Mononuclear cell (primary cell): Measurements from ENCODE around the gene PKMYT1. TPM values are rescaled to one million over a fixed set of nuclear protein-coding genes. Genes with fewer than 3 reads are reported as not detected.
A peak's percentile ranks its signal among the peaks of the same experiment; 100 is the strongest.

Experiments
- H3K27me3 ChIP-seq: 2 replicates; pipeline ENCODE4 v1.6.0; 2011; ENCODE audit warnings: low read length, control low read depth; ENCODE audit not compliant: insufficient read depth
- H3K4me1 ChIP-seq: 2 replicates; pipeline ENCODE4 v1.5.1; 2011; ENCODE audit warnings: mild to moderate bottlenecking, low read length, control low read depth; ENCODE audit not compliant: insufficient read depth
- H3K4me3 ChIP-seq: 2 replicates; pipeline ENCODE4 v1.5.1; 2011; ENCODE audit warnings: mild to moderate bottlenecking, low read length, moderate library complexity
- H3K9me3 ChIP-seq: 2 replicates; pipeline ENCODE4 v1.5.1; 2011; ENCODE audit warnings: low read depth, mild to moderate bottlenecking, control low read depth, low read length
- total RNA-seq: library from RNA; depleted of rRNA; stranded (reverse); fragments of >200 nt; gene quantifications from one replicate; pipeline ENCODE4 v1.2.3, GENCODE V29; 2012

PKMYT1 gene
- total RNA-seq, result 1.3 TPM

GRCh38 chr16:2980227-2981176 lies at the start of gene PKMYT1:
PKMYT1 (minus strand) TSS chr16:2980446; CDS start chr16:2979657, 789 bp downstream.
- Histone ChIP-seq H3K4me3 (peak within 1 kb of the TSS; percentile 78), H3K9me3 (no peaks in the 10 kb centered on the region), H3K27me3 (no peaks in the 10 kb centered on the region), H3K4me1 (peaks cover 31% of the 10 kb centered on the region)

GRCh38 chr16:3029491-3030221 lies 49.4 kb upstream of the PKMYT1 start:
- H3K4me3 ChIP-seq, result no peak overlapping the region
- peaks cover 37% of the 10 kb centered on the region for H3K4me1 ChIP-seq
- H3K27me3 ChIP-seq, result peaks cover 53% of the 10 kb centered on the region
- no peaks in the 10 kb centered on the region for H3K9me3 ChIP-seq

GRCh38 chr16:3028716-3029319 lies 48.6 kb upstream of the PKMYT1 start:
- Histone ChIP-seq H3K4me1 (peaks cover 43% of the 10 kb centered on the region), H3K4me3 (no peak overlapping the region), H3K9me3 (no peaks in the 10 kb centered on the region), H3K27me3 (peaks cover 49% of the 10 kb centered on the region)

GRCh38 chr16:3027983-3028715 lies 47.9 kb upstream of the PKMYT1 start:
- no peaks in the 10 kb centered on the region for H3K9me3 ChIP-seq
- H3K27me3 ChIP-seq, result peaks cover 42% of the 10 kb centered on the region
- no peak overlapping the region for H3K4me3 ChIP-seq
- H3K4me1 ChIP-seq, result peaks cover 50% of the 10 kb centered on the region

- Histone ChIP-seq H3K9me3 (no peaks in the 10 kb centered on the region), H3K4me1 (peaks cover 57% of the 10 kb centered on the region), H3K4me3 (no peak overlapping the region), H3K27me3 (peaks cover 35% of the 10 kb centered on the region)
Observed at GRCh38 chr16:3027489-3027795, 47.2 kb upstream of the PKMYT1 start.

GRCh38 chr16:3026609-3027488 lies 46.6 kb upstream of the PKMYT1 start:
- no peaks in the 10 kb centered on the region for H3K9me3 ChIP-seq
- no peak overlapping the region for H3K4me3 ChIP-seq
- H3K4me1 ChIP-seq, result peaks cover 58% of the 10 kb centered on the region
- peaks cover 30% of the 10 kb centered on the region for H3K27me3 ChIP-seq

- Histone ChIP-seq H3K4me3 (no peak overlapping the region), H3K27me3 (peaks cover 25% of the 10 kb centered on the region), H3K4me1 (peaks cover 67% of the 10 kb centered on the region), H3K9me3 (no peaks in the 10 kb centered on the region)
Observed at GRCh38 chr16:3026003-3026378, 45.7 kb upstream of the PKMYT1 start.

GRCh38 chr16:3025032-3026002 lies 45.1 kb upstream of the PKMYT1 start:
- Histone ChIP-seq H3K4me1 (peaks cover 73% of the 10 kb centered on the region), H3K27me3 (peaks cover 18% of the 10 kb centered on the region), H3K4me3 (no peak overlapping the region), H3K9me3 (no peaks in the 10 kb centered on the region)

GRCh38 chr16:3023669-3024478 lies 43.6 kb upstream of the PKMYT1 start, which contains the start of the genes HCFC1R1 and THOC6:
HCFC1R1 (minus strand) TSS chr16:3023942; CDS start chr16:3023941, 1 bp downstream.
THOC6 (plus strand) TSS chr16:3024035; CDS start chr16:3024327, 292 bp downstream.
- no peaks in the 10 kb centered on the region for H3K9me3 ChIP-seq
- H3K4me3 ChIP-seq, result peak within 1 kb of the TSS; percentile 45
- peaks cover 4% of the 10 kb centered on the region for H3K27me3 ChIP-seq
- peaks cover 70% of the 10 kb centered on the region for H3K4me1 ChIP-seq

GRCh38 chr16:3023415-3023668 lies 43.1 kb upstream of the PKMYT1 start:
- peaks cover 70% of the 10 kb centered on the region for H3K4me1 ChIP-seq
- peaks cover 2% of the 10 kb centered on the region for H3K27me3 ChIP-seq
- H3K4me3 ChIP-seq, result peak overlapping the region; percentile 45
- H3K9me3 ChIP-seq, result no peaks in the 10 kb centered on the region

- Histone ChIP-seq H3K4me1 (peaks cover 70% of the 10 kb centered on the region), H3K9me3 (no peaks in the 10 kb centered on the region), H3K27me3 (peaks cover 6% of the 10 kb centered on the region), H3K4me3 (no peak overlapping the region)
Observed at GRCh38 chr16:3022684-3023414, 42.6 kb upstream of the PKMYT1 start.

- H3K27me3 ChIP-seq, result peaks cover 6% of the 10 kb centered on the region
- H3K4me1 ChIP-seq, result peaks cover 69% of the 10 kb centered on the region
- H3K9me3 ChIP-seq, result no peaks in the 10 kb centered on the region
- no peak overlapping the region for H3K4me3 ChIP-seq
Observed at GRCh38 chr16:3022208-3022683, 42.0 kb upstream of the PKMYT1 start.
